T-cell (primary cell): Measurements from ENCODE around the gene SPTB. TPM values are rescaled to one million over a fixed set of nuclear protein-coding genes. Genes with fewer than 3 reads are reported as not detected.

ENCODE experiments used
- ATAC-seq, 4 experiments: fragments of 200-7000 bp in 3 of 4; fragments of 150-1000 bp in 1 of 4; cut with Tn5 transposase; replicated peaks in 1 of 4; 1 replicate in 3 of 4; 2 replicates in 1 of 4; pipeline ENCODE4 v1.10.0; 2021; ENCODE audit warnings: moderate library complexity in 3 of 4, mild to moderate bottlenecking in 2 of 4, moderate number of reproducible peaks in 1 of 4
- CTCF ChIA-PET, 2 donors: fragments of 300-600 bp; sonication (Branson Sonifier 250); formaldehyde crosslinking; loops; one replicate each; lab custom pipeline; 2022; ENCODE audit warnings: antibody characterized with exemption in 2 of 2; lab: Charles Lee
- POLR2A ChIA-PET, 2 donors: fragments of 300-600 bp; sonication (Branson Sonifier 250); formaldehyde crosslinking; loops; one replicate each; lab custom pipeline; 2022; ENCODE audit warnings: antibody characterized with exemption in 2 of 2; lab: Charles Lee
- DNase-seq, 35 experiments: peaks; one replicate each; pipeline versions ENCODE4 v3.0.0 to v3.0.0-alpha.2; 2013 to 2023
- H3K27ac ChIP-seq: one replicate; pipeline ENCODE4 v1.5.1; 2013; ENCODE audit warnings: low read length
- H3K27me3 ChIP-seq, 2 experiments: replicated peaks in 1 of 2; 1 replicate in 1 of 2; 2 replicates in 1 of 2; pipeline versions ENCODE4 v1.6.1 to v1.7.0; 2013; ENCODE audit warnings: low read length in 1 of 2, mixed read lengths in 1 of 2; ENCODE audit not compliant: control insufficient read depth in 2 of 2, insufficient read depth in 2 of 2; ENCODE audit errors: extremely low read depth in 1 of 2
- H3K36me3 ChIP-seq, 2 donors: 1 replicate in 1 of 2; 2 replicates in 1 of 2; pipeline versions ENCODE4 v1.6.1 to v1.7.0; 2013; ENCODE audit warnings: low read length in 1 of 2; ENCODE audit not compliant: control insufficient read depth in 2 of 2, insufficient read depth in 1 of 2; ENCODE audit errors: extremely low read depth in 1 of 2
- H3K4me1 ChIP-seq, 2 experiments: 1 replicate in 1 of 2; 2 replicates in 1 of 2; pipeline versions ENCODE4 v1.6.1 to v1.7.0; 2013; ENCODE audit warnings: low read length in 2 of 2, mixed read lengths in 1 of 2; ENCODE audit not compliant: insufficient read depth in 2 of 2, control insufficient read depth in 1 of 2; ENCODE audit errors: extremely low read depth in 1 of 2
- H3K4me3 ChIP-seq, 2 donors: 1 replicate in 1 of 2; 2 replicates in 1 of 2; pipeline versions ENCODE4 v1.5.1 to v1.7.0; 2013; ENCODE audit warnings: mild to moderate bottlenecking in 2 of 2, low read length in 1 of 2, moderate library complexity in 1 of 2; ENCODE audit not compliant: control insufficient read depth in 1 of 2; ENCODE audit errors: extremely low read depth in 1 of 2
- H3K9me3 ChIP-seq: 2 replicates; pipeline ENCODE4 v1.7.0; 2013
- H3K27ac Mint-ChIP-seq, 2 donors: one replicate each; pipeline ENCODE4 v1.8.0; 2020 to 2021; ENCODE audit warnings: mild to moderate bottlenecking in 2 of 2, mixed read lengths in 2 of 2
- H3K27me3 Mint-ChIP-seq, 2 donors: one replicate each; pipeline ENCODE4 v1.8.0; 2021 to 2022; ENCODE audit warnings: mixed read lengths in 2 of 2
- H3K36me3 Mint-ChIP-seq: one replicate; pipeline ENCODE4 v1.8.0; 2021; ENCODE audit warnings: mixed read lengths
- H3K4me1 Mint-ChIP-seq, 3 donors: one replicate each; pipeline ENCODE4 v1.8.0; 2020 to 2022; ENCODE audit warnings: mixed read lengths in 3 of 3, mild to moderate bottlenecking in 1 of 3
- H3K4me3 Mint-ChIP-seq, 3 donors: one replicate each; pipeline ENCODE4 v1.8.0; 2020 to 2022; ENCODE audit warnings: mild to moderate bottlenecking in 3 of 3, mixed read lengths in 3 of 3, moderate library complexity in 3 of 3
- H3K9me3 Mint-ChIP-seq, 3 donors: one replicate each; pipeline ENCODE4 v1.8.0; 2020 to 2022; ENCODE audit warnings: mixed read lengths in 3 of 3
- WGBS: methylation state at CpG from one replicate; pipeline ENCODE4 v1.1.5; 2013; ENCODE audit warnings: missing lambda C conversion rate; ENCODE audit not compliant: insufficient coverage; 5-methylcytosine and 5-hydroxymethylcytosine counted together
- total RNA-seq, 35 experiments: library from RNA in 6 of 35; stranded (reverse) in 6 of 35; fragments of 120-200 nt in 1 of 35; gene quantifications; one replicate each; pipeline versions ENCODE4 v1.2.1 to v1.2.4 and lab custom pipeline; 2013 to 2026

SPTB gene
- total RNA-seq, 5 donors from 2014 or later (not counting 1 experiment from before 2014, with no cell fraction given) = 0.07 to 0.13 (median 0.09) TPM

DNA sequence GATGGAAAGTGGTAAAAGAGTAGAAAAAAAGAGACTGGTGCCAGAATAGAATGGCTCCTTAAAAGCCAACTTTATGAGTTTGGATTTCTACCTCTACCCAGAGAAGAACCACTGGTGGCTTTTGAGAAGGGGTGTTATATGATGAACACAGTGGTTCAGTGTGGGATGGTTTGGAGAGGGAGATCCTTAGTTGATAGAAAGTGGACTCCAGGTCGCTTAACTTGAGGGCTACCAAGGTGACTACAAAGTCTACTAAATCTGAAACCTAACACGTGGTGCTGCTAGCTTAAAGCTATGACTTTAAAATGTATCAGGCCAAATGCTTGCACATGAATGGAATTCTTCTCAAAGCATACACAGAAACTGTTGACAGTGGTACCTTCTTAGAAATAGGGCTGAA is 8.4 kb downstream of the SPTB start:
- no CpG with 5 or more reads among the region's 2 CpGs for WGBS
- DNase-seq = no peak
- Mint-ChIP-seq H3K9me3 (no peaks in the 10 kb centered on the region), H3K27me3 (peaks cover 26 to 34% of the 10 kb centered on the region in 2 donors), H3K27ac (no peak overlapping the region), H3K4me1 (no peaks in the 10 kb centered on the region), H3K36me3 (no peaks in the 10 kb centered on the region), H3K4me3 (no peak overlapping the region)
- no peak for ATAC-seq
- Histone ChIP-seq H3K36me3 (no peaks in the 10 kb centered on the region), H3K4me3 (no peak overlapping the region), H3K4me1 (no peaks in the 10 kb centered on the region), H3K27me3 (peaks cover 2 to 10% of the 10 kb centered on the region in 2 experiments), H3K27ac (no peak overlapping the region), H3K9me3 (no peaks in the 10 kb centered on the region)
- CTCF ChIA-PET = interaction anchor here in 1 of 2 donors (1.0 kb wide), 1 partner anchor 21 kb away, joined by 3 read pairs; no protein-coding TSS in a partner anchor
- POLR2A ChIA-PET = no interaction called here

- peaks cover 0 to 12% of the 10 kb centered on the region in 2 experiments for H3K27me3 ChIP-seq
- 0% methylated on average over 1 of the region's 2 CpGs for WGBS
- H3K27ac ChIP-seq = no peak overlapping the region
- ATAC-seq (no peak), DNase-seq (no peak)
- Mint-ChIP-seq H3K4me3 (no peak overlapping the region), H3K36me3 (no peaks in the 10 kb centered on the region), H3K9me3 (no peaks in the 10 kb centered on the region), H3K27ac (no peak overlapping the region), H3K27me3 (peaks cover 28 to 37% of the 10 kb centered on the region in 2 donors), H3K4me1 (no peaks in the 10 kb centered on the region)
- ChIA-PET POLR2A (interaction anchor here in 1 of 2 donors (0.7 kb wide), 1 partner anchor 150 kb away, joined by 6 read pairs; no protein-coding TSS in a partner anchor), CTCF (interaction anchor here (0.6 to 0.7 kb wide), 2 partner anchors 113 to 197 kb away, joined by 3 to 9 read pairs; no protein-coding TSS in a partner anchor)
- H3K4me1 ChIP-seq = no peaks in the 10 kb centered on the region
- H3K36me3 ChIP-seq = no peaks in the 10 kb centered on the region
- H3K9me3 ChIP-seq = no peaks in the 10 kb centered on the region
- no peak overlapping the region for H3K4me3 ChIP-seq
Measured at GRCh38 chr14:64870160-64870559, 9.5 kb downstream of the SPTB start.

DNA sequence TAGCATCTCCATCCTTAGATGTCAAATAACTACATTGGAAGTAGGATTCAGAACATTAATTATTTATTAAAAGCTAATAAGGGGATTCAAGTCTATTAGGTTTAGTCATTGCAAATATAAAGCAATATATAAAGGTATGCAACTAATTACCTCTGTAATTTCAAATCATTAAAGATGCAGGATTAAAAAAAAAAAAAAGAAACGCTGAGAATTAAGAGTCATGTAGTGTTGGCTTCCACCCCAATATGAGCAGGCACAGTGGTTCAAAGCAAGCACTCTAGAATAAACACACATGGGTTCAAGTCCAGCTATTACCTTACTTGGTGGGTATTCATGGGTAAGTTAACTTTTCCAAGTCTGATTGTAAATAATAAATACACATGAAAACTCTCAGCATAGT is 10.9 kb downstream of the SPTB start:
- DNase-seq (no peak), ATAC-seq (no peak)
- Histone ChIP-seq H3K9me3 (no peaks in the 10 kb centered on the region), H3K36me3 (no peaks in the 10 kb centered on the region), H3K4me3 (no peak overlapping the region), H3K4me1 (no peaks in the 10 kb centered on the region), H3K27me3 (peaks cover 0 to 12% of the 10 kb centered on the region in 2 experiments), H3K27ac (no peak overlapping the region)
- ChIA-PET POLR2A (no interaction called here), CTCF (interaction anchor here (0.7 to 0.9 kb wide), 3 partner anchors 8 to 736 kb away, joined by 3 to 5 read pairs (median 5); no protein-coding TSS in a partner anchor)
- Mint-ChIP-seq H3K27me3 (peaks cover 36 to 39% of the 10 kb centered on the region in 2 donors), H3K27ac (no peak overlapping the region), H3K36me3 (no peaks in the 10 kb centered on the region), H3K4me3 (no peak overlapping the region), H3K4me1 (no peaks in the 10 kb centered on the region), H3K9me3 (no peaks in the 10 kb centered on the region)
- WGBS = no CpG with 5 or more reads among the region's 1 CpG

GRCh38 chr14:64868379-64868778 is 11.3 kb downstream of the SPTB start:
- Mint-ChIP-seq H3K36me3 (no peaks in the 10 kb centered on the region), H3K27ac (no peak overlapping the region), H3K4me3 (no peak overlapping the region), H3K27me3 (peaks cover 38 to 39% of the 10 kb centered on the region in 2 donors), H3K9me3 (no peaks in the 10 kb centered on the region), H3K4me1 (no peaks in the 10 kb centered on the region)
- DNase-seq (no peak), ATAC-seq (no peak)
- Histone ChIP-seq H3K27ac (no peak overlapping the region), H3K4me1 (no peaks in the 10 kb centered on the region), H3K27me3 (peaks cover 0 to 12% of the 10 kb centered on the region in 2 experiments), H3K9me3 (no peaks in the 10 kb centered on the region), H3K4me3 (no peak overlapping the region), H3K36me3 (no peaks in the 10 kb centered on the region)
- CTCF ChIA-PET = no interaction called here
- POLR2A ChIA-PET = no interaction called here
- no CpG with 5 or more reads among the region's 2 CpGs for WGBS

- Histone ChIP-seq H3K9me3 (no peaks in the 10 kb centered on the region), H3K27ac (no peak overlapping the region), H3K4me3 (no peak overlapping the region), H3K4me1 (no peaks in the 10 kb centered on the region), H3K27me3 (peaks cover 0 to 12% of the 10 kb centered on the region in 2 experiments), H3K36me3 (no peaks in the 10 kb centered on the region)
- ChIA-PET CTCF (no interaction called here), POLR2A (no interaction called here)
- H3K36me3 Mint-ChIP-seq = no peaks in the 10 kb centered on the region
- H3K27me3 Mint-ChIP-seq = peaks cover 31 to 36% of the 10 kb centered on the region in 2 donors
- H3K27ac Mint-ChIP-seq = no peak overlapping the region
- no peaks in the 10 kb centered on the region for H3K4me1 Mint-ChIP-seq
- DNase-seq = no peak
- no peak for ATAC-seq
- H3K9me3 Mint-ChIP-seq = no peaks in the 10 kb centered on the region
- WGBS = 67% methylated on average over 1 of the region's 3 CpGs
- H3K4me3 Mint-ChIP-seq = no peak overlapping the region
Measured at GRCh38 chr14:64867182-64867581, 12.5 kb downstream of the SPTB start.

DNA sequence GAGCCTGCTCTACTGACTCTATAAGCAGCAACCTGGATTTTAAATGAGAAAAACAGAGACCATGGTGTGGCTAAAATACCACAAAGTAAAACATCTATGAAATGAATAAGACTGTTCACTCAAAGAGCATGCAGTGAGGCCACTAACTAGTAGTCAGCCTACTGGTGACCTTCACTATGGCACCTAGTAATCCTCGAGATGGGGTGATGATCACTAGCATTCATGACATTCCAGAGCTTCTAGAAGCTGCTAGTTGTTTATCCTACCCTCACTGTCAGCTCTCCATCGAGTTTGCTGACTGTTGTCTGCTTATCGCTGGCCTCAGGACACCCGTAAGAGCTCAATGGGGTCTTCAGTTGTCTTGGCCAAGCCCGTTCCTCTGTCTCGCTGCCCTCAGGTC is 13.7 kb downstream of the SPTB start:
- WGBS = 81% methylated on average over 6 of the region's 6 CpGs
- no peaks in the 10 kb centered on the region for H3K36me3 ChIP-seq
- CTCF ChIA-PET = interaction anchor here in 1 of 2 donors (1.5 kb wide), 1 partner anchor 26 kb away, joined by 4 read pairs; no protein-coding TSS in a partner anchor

More for the DNA sequence above, 13.7 kb downstream of the SPTB start:
- no peak for ATAC-seq
- Mint-ChIP-seq H3K4me3 (no peak overlapping the region), H3K27ac (no peak overlapping the region), H3K4me1 (no peaks in the 10 kb centered on the region), H3K9me3 (no peaks in the 10 kb centered on the region), H3K27me3 (peaks cover 31 to 33% of the 10 kb centered on the region in 2 donors), H3K36me3 (no peaks in the 10 kb centered on the region)
- Histone ChIP-seq H3K4me1 (no peaks in the 10 kb centered on the region), H3K27ac (no peak overlapping the region), H3K27me3 (peaks cover 0 to 12% of the 10 kb centered on the region in 2 experiments), H3K9me3 (no peaks in the 10 kb centered on the region), H3K4me3 (no peak overlapping the region)
- DNase-seq = no peak
- POLR2A ChIA-PET = no interaction called here
